Measurements from ENCODE around the gene PVALEF.

The PVALEF gene

DNA sequence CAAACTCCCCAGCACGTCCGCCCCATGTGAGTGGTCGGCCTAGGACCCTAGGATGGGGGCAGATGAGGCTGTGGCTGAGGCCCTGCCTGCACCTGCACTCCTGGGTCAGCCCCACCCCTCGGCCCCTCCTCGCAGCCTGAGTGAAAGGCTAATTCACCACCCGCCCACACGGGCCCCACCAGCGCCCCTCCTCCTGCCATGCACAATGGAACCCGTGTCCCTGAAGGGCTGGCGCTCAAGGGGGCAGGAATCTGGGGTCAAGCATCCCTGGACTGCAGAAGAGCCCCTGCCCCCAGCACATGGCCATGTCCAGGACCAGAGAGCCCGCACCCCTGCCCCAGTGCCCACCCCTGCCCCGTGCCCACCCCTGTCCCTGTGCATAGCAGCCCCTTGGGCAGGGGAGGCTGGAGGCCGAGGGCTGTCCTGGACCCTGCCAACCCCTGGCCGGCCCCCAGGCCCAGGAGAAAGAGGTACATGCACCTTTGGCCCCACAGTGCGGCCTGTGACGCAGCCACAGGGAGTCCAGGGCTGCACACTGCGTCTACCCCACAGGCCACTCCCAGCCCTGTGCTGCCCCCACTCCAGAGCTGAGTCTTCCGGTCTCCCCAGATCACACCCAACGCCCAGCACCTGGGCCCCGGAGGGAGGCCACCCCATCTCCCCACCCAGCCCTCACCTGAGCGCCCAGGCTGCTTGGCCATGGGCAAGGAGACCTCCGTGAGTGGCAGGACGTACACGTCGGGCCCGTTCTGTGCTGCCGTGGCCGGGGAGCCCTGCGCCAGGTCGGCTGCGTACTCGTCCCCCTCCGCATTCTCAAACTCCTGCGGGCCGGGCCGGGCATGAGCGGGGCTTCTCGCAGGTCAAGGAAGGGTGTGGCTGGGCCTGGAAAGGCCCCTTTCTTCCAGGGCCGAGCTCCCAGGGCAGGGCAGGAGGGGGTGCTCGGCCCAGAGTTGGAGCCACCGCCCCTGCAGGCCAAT is 34.6 kb upstream of the PVALEF start:
- no peak overlapping the region for H3K27ac ChIP-seq (ENCODE audit: low read length)
- no peak overlapping the region for H3K9ac ChIP-seq (ENCODE audit: low read depth, low read length)
- no peaks in the 10 kb centered on the region for H3K27me3 ChIP-seq (ENCODE audit: insufficient read depth, low read length)
- no peaks in the 10 kb centered on the region for H3K4me1 ChIP-seq (ENCODE audit: insufficient read depth, low read length)
- no peaks in the 10 kb centered on the region for H3K36me3 ChIP-seq (ENCODE audit: insufficient read depth, low read depth, low read length)
- no peaks in the 10 kb centered on the region for H3K9me3 ChIP-seq (ENCODE audit: insufficient read depth, low read depth, low read length)
- no peak overlapping the region for H3K4me3 ChIP-seq (ENCODE audit: low read length)

DNA sequence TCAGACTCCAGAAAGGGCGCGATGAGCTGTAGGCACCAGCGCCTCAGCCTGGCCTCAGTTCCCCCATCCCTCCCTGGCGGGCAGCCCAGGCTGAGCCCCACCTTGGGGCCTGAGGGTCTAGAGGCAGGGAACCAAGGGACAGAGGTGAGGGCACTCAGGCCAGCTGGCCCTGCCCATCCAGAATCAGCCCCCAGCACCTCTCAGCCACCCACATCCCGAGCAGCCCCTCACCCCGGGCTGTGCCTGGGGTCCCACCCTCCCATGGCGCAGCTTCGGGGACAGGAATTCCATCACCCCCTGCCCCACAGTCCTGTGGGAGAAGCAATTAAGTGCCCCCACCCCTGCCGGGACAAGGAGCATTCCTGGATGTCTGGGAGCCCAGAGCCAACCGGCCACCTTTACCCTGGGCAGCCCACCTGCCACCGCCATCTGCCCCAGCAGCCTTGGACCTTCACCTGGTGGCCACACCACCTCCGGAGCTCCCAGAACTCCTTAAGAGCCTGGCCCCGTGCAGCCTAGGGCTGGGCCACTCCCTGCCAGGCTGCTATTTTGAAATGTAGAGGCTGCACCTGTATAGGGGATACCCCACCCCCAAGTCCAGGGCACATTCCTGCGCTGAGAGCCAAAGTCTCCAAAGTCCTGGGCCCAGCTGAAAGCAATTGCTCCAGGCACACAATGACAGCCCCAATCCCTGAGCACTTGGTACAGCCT is 33.7 kb upstream of the PVALEF start:
- Histone ChIP-seq H3K9ac (ENCODE audit: low read depth, low read length) (no peak overlapping the region), H3K4me3 (ENCODE audit: low read length) (no peak overlapping the region), H3K27ac (ENCODE audit: low read length) (no peak overlapping the region), H3K36me3 (ENCODE audit: insufficient read depth, low read depth, low read length) (no peaks in the 10 kb centered on the region), H3K27me3 (ENCODE audit: insufficient read depth, low read length) (no peaks in the 10 kb centered on the region), H3K9me3 (ENCODE audit: insufficient read depth, low read depth, low read length) (no peaks in the 10 kb centered on the region), H3K4me1 (ENCODE audit: insufficient read depth, low read length) (no peaks in the 10 kb centered on the region)

- no peak overlapping the region for H3K4me3 ChIP-seq (ENCODE audit: low read length)
- H3K9ac ChIP-seq (ENCODE audit: low read depth, low read length), result no peak overlapping the region
- H3K9me3 ChIP-seq (ENCODE audit: insufficient read depth, low read depth, low read length), result no peaks in the 10 kb centered on the region
- H3K4me1 ChIP-seq (ENCODE audit: insufficient read depth, low read length), result no peaks in the 10 kb centered on the region
- H3K36me3 ChIP-seq (ENCODE audit: insufficient read depth, low read depth, low read length), result no peaks in the 10 kb centered on the region
- no peak overlapping the region for H3K27ac ChIP-seq (ENCODE audit: low read length)
- H3K27me3 ChIP-seq (ENCODE audit: insufficient read depth, low read length), result no peaks in the 10 kb centered on the region
Measured at GRCh38 chr17:81132197-81132540, 33.1 kb upstream of the PVALEF start.

GRCh38 chr17:81132770-81133723 is 32.3 kb upstream of the PVALEF start:
- no peak overlapping the region for H3K27ac ChIP-seq (ENCODE audit: low read length)
- H3K4me1 ChIP-seq (ENCODE audit: insufficient read depth, low read length), result no peaks in the 10 kb centered on the region
- no peaks in the 10 kb centered on the region for H3K27me3 ChIP-seq (ENCODE audit: insufficient read depth, low read length)
- no peaks in the 10 kb centered on the region; the same call in 1 of the 2 replicates for H3K9me3 ChIP-seq (ENCODE audit: insufficient read depth, low read depth, low read length)
- H3K4me3 ChIP-seq (ENCODE audit: low read length), result no peak overlapping the region
- no peaks in the 10 kb centered on the region for H3K36me3 ChIP-seq (ENCODE audit: insufficient read depth, low read depth, low read length)
- H3K9ac ChIP-seq (ENCODE audit: low read depth, low read length), result no peak overlapping the region

DNA sequence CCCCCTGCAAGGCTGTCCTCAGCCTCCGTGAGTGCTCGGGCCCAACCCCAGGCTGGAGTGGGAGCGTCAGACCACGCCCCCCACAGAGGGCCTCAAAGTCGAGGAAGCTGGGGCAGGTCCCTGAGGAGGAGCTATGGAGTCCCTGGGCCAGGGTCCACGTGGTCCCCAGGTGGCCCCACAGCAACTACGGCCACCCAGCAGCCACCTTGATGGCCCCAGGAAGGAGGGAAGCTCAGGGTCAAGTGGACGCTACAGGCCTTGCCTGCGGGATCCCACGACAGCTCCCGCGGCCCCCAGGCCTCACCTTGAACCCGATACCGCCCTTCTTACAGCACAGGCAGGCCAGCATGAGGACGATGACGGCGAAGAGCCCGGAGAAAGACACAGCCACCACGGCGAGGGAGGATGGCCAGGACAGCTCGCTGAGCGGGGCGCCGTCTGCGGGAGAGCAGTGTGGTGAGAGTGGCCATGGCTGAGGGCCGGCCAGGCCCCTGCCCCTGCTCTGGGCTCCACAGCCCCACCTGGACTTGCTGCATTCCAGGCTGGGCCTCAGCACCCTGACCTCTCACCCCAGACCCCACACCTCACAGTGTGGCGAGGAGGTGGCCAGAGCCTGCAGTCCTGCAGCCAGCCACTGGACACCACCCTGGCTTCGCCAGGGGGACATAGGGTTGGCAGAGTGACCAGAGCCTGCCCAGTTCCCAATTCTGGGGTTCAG is 31.1 kb upstream of the PVALEF start:
- no peak overlapping the region for H3K27ac ChIP-seq (ENCODE audit: low read length)
- no peak overlapping the region for H3K4me3 ChIP-seq (ENCODE audit: low read length)
- H3K4me1 ChIP-seq (ENCODE audit: insufficient read depth, low read length), result no peaks in the 10 kb centered on the region
- peaks cover 3% of the 10 kb centered on the region; the same call in 1 of the 2 replicates for H3K9me3 ChIP-seq (ENCODE audit: insufficient read depth, low read depth, low read length)
- H3K9ac ChIP-seq (ENCODE audit: low read depth, low read length), result no peak overlapping the region
- H3K36me3 ChIP-seq (ENCODE audit: insufficient read depth, low read depth, low read length), result no peaks in the 10 kb centered on the region
- H3K27me3 ChIP-seq (ENCODE audit: insufficient read depth, low read length), result no peaks in the 10 kb centered on the region

GRCh38 chr17:81135505-81136278 is 29.6 kb upstream of the PVALEF start:
- Histone ChIP-seq H3K9ac (ENCODE audit: low read depth, low read length) (no peak overlapping the region), H3K27me3 (ENCODE audit: insufficient read depth, low read length) (no peaks in the 10 kb centered on the region), H3K4me3 (ENCODE audit: low read length) (no peak overlapping the region), H3K36me3 (ENCODE audit: insufficient read depth, low read depth, low read length) (no peaks in the 10 kb centered on the region), H3K9me3 (ENCODE audit: insufficient read depth, low read depth, low read length) (peaks cover 3% of the 10 kb centered on the region; the same call in 1 of the 2 replicates), H3K27ac (ENCODE audit: low read length) (no peak overlapping the region), H3K4me1 (ENCODE audit: insufficient read depth, low read length) (no peaks in the 10 kb centered on the region)

- Histone ChIP-seq H3K9ac (ENCODE audit: low read depth, low read length) (no peak overlapping the region), H3K27ac (ENCODE audit: low read length) (no peak overlapping the region)
Measured at GRCh38 chr17:81136366-81136765, 28.9 kb upstream of the PVALEF start.

GRCh38 chr17:81137248-81137647 is 28.1 kb upstream of the PVALEF start:
- Histone ChIP-seq H3K4me3 (ENCODE audit: low read length) (no peak overlapping the region), H3K4me1 (ENCODE audit: insufficient read depth, low read length) (no peaks in the 10 kb centered on the region), H3K9ac (ENCODE audit: low read depth, low read length) (no peak overlapping the region), H3K27ac (ENCODE audit: low read length) (no peak overlapping the region), H3K36me3 (ENCODE audit: insufficient read depth, low read depth, low read length) (no peaks in the 10 kb centered on the region), H3K9me3 (ENCODE audit: insufficient read depth, low read depth, low read length) (peaks cover 3% of the 10 kb centered on the region; the same call in 1 of the 2 replicates), H3K27me3 (ENCODE audit: insufficient read depth, low read length) (no peaks in the 10 kb centered on the region)

More at GRCh38 chr17:81136366-81136765, 28.9 kb upstream of the PVALEF start:
- H3K9me3 ChIP-seq (ENCODE audit: insufficient read depth, low read depth, low read length), result peaks cover 3% of the 10 kb centered on the region; the same call in 1 of the 2 replicates
- no peak overlapping the region for H3K4me3 ChIP-seq (ENCODE audit: low read length)
- H3K4me1 ChIP-seq (ENCODE audit: insufficient read depth, low read length), result no peaks in the 10 kb centered on the region
- H3K36me3 ChIP-seq (ENCODE audit: insufficient read depth, low read depth, low read length), result no peaks in the 10 kb centered on the region
- H3K27me3 ChIP-seq (ENCODE audit: insufficient read depth, low read length), result no peaks in the 10 kb centered on the region

- Histone ChIP-seq H3K36me3 (ENCODE audit: insufficient read depth, low read depth, low read length) (no peaks in the 10 kb centered on the region), H3K27ac (ENCODE audit: low read length) (no peak overlapping the region), H3K4me3 (ENCODE audit: low read length) (no peak overlapping the region), H3K9me3 (ENCODE audit: insufficient read depth, low read depth, low read length) (peaks cover 3% of the 10 kb centered on the region; the same call in 1 of the 2 replicates), H3K9ac (ENCODE audit: low read depth, low read length) (no peak overlapping the region), H3K27me3 (ENCODE audit: insufficient read depth, low read length) (no peaks in the 10 kb centered on the region), H3K4me1 (ENCODE audit: insufficient read depth, low read length) (no peaks in the 10 kb centered on the region)
Measured at GRCh38 chr17:81138083-81138482, 27.2 kb upstream of the PVALEF start.

- Histone ChIP-seq H3K27me3 (ENCODE audit: insufficient read depth, low read length) (no peaks in the 10 kb centered on the region), H3K4me1 (ENCODE audit: insufficient read depth, low read length) (no peaks in the 10 kb centered on the region), H3K36me3 (ENCODE audit: insufficient read depth, low read depth, low read length) (no peaks in the 10 kb centered on the region), H3K9ac (ENCODE audit: low read depth, low read length) (no peak overlapping the region), H3K4me3 (ENCODE audit: low read length) (no peak overlapping the region), H3K9me3 (ENCODE audit: insufficient read depth, low read depth, low read length) (peaks cover 3% of the 10 kb centered on the region; the same call in 1 of the 2 replicates), H3K27ac (ENCODE audit: low read length) (no peak overlapping the region)
Measured at GRCh38 chr17:81138500-81138899, 26.8 kb upstream of the PVALEF start.
